Spleen (tissue), 11 donors: ENCODE results near the gene EXOC4. TPM values are rescaled to one million over a fixed set of nuclear protein-coding genes. Genes with fewer than 3 reads are reported as not detected.
"Not testable (repeated sequence)": the region's sequence is repeated elsewhere in the genome, so short reads cannot be mapped to it uniquely, and the experiment has no call there.

ENCODE experiments used
- DNase-seq: peaks from one replicate; pipeline ENCODE4 v3.0.0-alpha.2; 2020
- H3K27ac ChIP-seq, 8 donors: fragments of 200-600 bp; sonication (generic) in 7 of 8; 1 replicate in 4 of 8; 2 replicates in 4 of 8; pipeline versions ENCODE4 v1.5.0 to v1.8.0; 2016 to 2021; ENCODE audit warnings: inconsistent platforms in 4 of 8, mild to moderate bottlenecking in 4 of 8, moderate library complexity in 1 of 8
- H3K27me3 ChIP-seq, 7 donors: fragments of 200-600 bp; sonication (generic) in 6 of 7; replicated peaks in 1 of 7; 1 replicate in 4 of 7; 2 replicates in 3 of 7; pipeline versions ENCODE4 v1.5.0 to v1.8.0; 2016 to 2021; ENCODE audit warnings: inconsistent platforms in 3 of 7, mild to moderate bottlenecking in 1 of 7
- H3K36me3 ChIP-seq, 6 donors: fragments of 200-600 bp; sonication (generic) in 5 of 6; 1 replicate in 4 of 6; 2 replicates in 2 of 6; pipeline versions ENCODE4 v1.5.0 to v1.8.0; 2016 to 2021; ENCODE audit warnings: inconsistent platforms in 2 of 6
- H3K4me1 ChIP-seq, 6 donors: fragments of 200-600 bp; sonication (generic) in 5 of 6; 1 replicate in 3 of 6; 2 replicates in 3 of 6; pipeline versions ENCODE4 v1.5.0 to v1.8.0; 2016 to 2021; ENCODE audit warnings: inconsistent platforms in 3 of 6
- H3K4me3 ChIP-seq, 8 donors: fragments of 200-600 bp; sonication (generic) in 7 of 8; 1 replicate in 4 of 8; 2 replicates in 4 of 8; pipeline versions ENCODE4 v1.5.0 to v1.8.0; 2016 to 2021; ENCODE audit warnings: inconsistent platforms in 4 of 8, mild to moderate bottlenecking in 4 of 8, moderate library complexity in 2 of 8
- H3K9me3 ChIP-seq, 8 donors: fragments of 200-600 bp; sonication (generic) in 7 of 8; 1 replicate in 4 of 8; 2 replicates in 4 of 8; pipeline versions ENCODE4 v1.5.0 to v1.8.0; 2016 to 2021; ENCODE audit warnings: inconsistent platforms in 4 of 8
- CTCF ChIP-seq, 11 experiments: fragments of 200-600 bp in 7 of 11; fragments of 450-650 bp in 4 of 11; sonication (generic) in 4 of 11; IDR thresholded peaks in 8 of 11; conservative IDR thresholded peaks in 3 of 11; 1 replicate in 7 of 11; 2 replicates in 4 of 11; pipeline versions ENCODE4 v1.4.0 to v1.8.0; 2016 to 2021; ENCODE audit warnings: antibody characterized with exemption in 11 of 11, inconsistent platforms in 4 of 11, mild to moderate bottlenecking in 1 of 11
- POLR2A ChIP-seq, 3 donors: fragments of 450-650 bp; IDR thresholded peaks; one replicate each; pipeline ENCODE4 v1.5.1; 2017; ENCODE audit warnings: antibody characterized with exemption in 3 of 3, mild to moderate bottlenecking in 1 of 3
- POLR2AphosphoS5 ChIP-seq, 3 donors: sonication (generic); formaldehyde crosslinking; IDR thresholded peaks; one replicate each; pipeline ENCODE4 v1.5.1; 2017; ENCODE audit warnings: antibody characterized with exemption in 3 of 3
- WGBS, 5 donors: extraction: QIAGEN DNeasy Blood & Tissue Kit in 3 of 5; methylation state at CpG; one replicate each; pipeline versions ENCODE4 v1.1.5 to v1.1.7; 2013 to 2018; 5-methylcytosine and 5-hydroxymethylcytosine counted together
- intact Hi-C: fragments of 100-400 bp; cut with DNase I; formaldehyde crosslinking; loops from one replicate; pipeline ENCODE4 v1.15.0; 2023; ENCODE audit warnings: low total_unique reads
- polyA plus RNA-seq, 3 donors: library from polyadenylated mRNA; stranded (reverse); fragments of 200-250 nt; gene quantifications; one replicate each; pipeline ENCODE4 v1.2.1, GENCODE V29; 2013
- total RNA-seq, 7 donors: library from RNA; depleted of rRNA in 3 of 7; stranded (reverse); fragments of >200 nt in 3 of 7; fragmentation: NEBNext Ultra II Directional in 4 of 7; extraction: Animal tissue kit (Norgen Biotek cat#: 25700) in 4 of 7; gene quantifications; one replicate each; pipeline versions ENCODE4 v1.1.0 to v1.2.1, GENCODE V29; 2016 to 2021
- donor health status: healthy with polysubstance abuse.
- donor health status: DM: no; HTN: no; CAD: no; lungs with moderate emphysema.
- donor health status: DM: no; HTN: no; CAD: no.
- donor health status: Bipolar disorder and iron deficiency.
- donor health status: healthy.
- donor health status: DM: no; HTN: no; CAD: no.
- donor health status: DM: yes; HTN: yes; CAD: no.

Gene EXOC4
- total and polyA plus RNA-seq, 10 donors, result 14.1 to 138 (median 102) TPM

- H3K27me3 ChIP-seq, result no peaks in the 10 kb centered on the region
Observed at GRCh38 chr7:133274265-133274664, 21.4 kb downstream of the EXOC4 start.

GRCh38 chr7:133275008-133275407 is 22.1 kb downstream of the EXOC4 start:
- H3K4me3 ChIP-seq, result no peak overlapping the region
- TF ChIP-seq CTCF (IDR thresholded peaks at IDR 0.05 in 8 of 11, conservative IDR thresholded peaks at IDR 0.05 in 3 of 11) (no peak), POLR2A (IDR thresholded peaks at IDR 0.05) (no peak), POLR2AphosphoS5 (IDR thresholded peaks at IDR 0.05) (no peak)
- H3K9me3 ChIP-seq, result no peaks in the 10 kb centered on the region
- intact Hi-C loops, result no loop called here
- DNase-seq, result no peak
- H3K36me3 ChIP-seq, result peaks cover 0 to 61% (median 24%) of the 10 kb centered on the region in 6 donors
- no peak overlapping the region for H3K27ac ChIP-seq
- no peaks in the 10 kb centered on the region for H3K4me1 ChIP-seq
- WGBS, 5 donors, result 96 to 98% (median 97%) methylated on average over 8 of the region's 8 CpGs
- H3K27me3 ChIP-seq, result no peaks in the 10 kb centered on the region

More at GRCh38 chr7:133274265-133274664, 21.4 kb downstream of the EXOC4 start:
- DNase-seq, result no peak
- Histone ChIP-seq H3K9me3 (no peaks in the 10 kb centered on the region), H3K4me3 (no peak overlapping the region), H3K27ac (no peak overlapping the region), H3K4me1 (peaks cover 0 to under 1% (median 0%) of the 10 kb centered on the region in 6 donors), H3K36me3 (peaks cover 0 to 53% (median 24%) of the 10 kb centered on the region in 6 donors)
- WGBS, 5 donors, result 96 to 100% (median 100%) methylated on average over 1 of the region's 1 CpG
- TF ChIP-seq CTCF (IDR thresholded peaks at IDR 0.05 in 8 of 11, conservative IDR thresholded peaks at IDR 0.05 in 3 of 11) (no peak), POLR2A (IDR thresholded peaks at IDR 0.05) (no peak), POLR2AphosphoS5 (IDR thresholded peaks at IDR 0.05) (no peak)
- intact Hi-C loops, result no loop called here

DNA sequence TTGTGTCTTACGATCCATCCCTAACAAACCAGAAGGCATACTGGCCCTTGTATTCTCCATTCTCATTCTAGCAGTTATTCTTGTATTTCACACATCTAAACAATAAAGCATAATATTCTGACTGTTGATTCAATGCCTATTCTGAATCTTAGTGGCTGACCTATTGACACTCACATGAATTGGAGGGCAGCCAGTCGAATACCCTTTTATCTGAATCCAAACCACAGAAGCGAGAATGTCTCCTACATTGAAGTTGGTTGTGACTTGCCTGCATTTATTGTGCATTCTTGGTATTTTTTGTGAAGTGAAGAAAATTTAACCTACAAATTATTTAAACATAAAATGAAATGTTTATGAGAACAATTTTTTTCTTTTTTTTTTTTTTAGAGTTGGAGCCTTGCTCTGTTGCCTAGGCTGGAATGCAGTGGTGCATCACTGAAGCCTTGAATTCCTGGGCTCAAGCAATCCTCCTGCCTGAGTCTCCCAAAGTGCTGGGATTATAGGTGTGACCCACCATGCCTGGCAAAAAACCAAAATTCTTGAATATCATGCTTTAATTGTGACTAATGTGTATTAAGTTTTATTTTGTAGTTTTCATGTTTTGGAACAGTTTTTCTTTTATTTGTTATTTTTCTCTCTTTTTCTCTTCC is 22.7 kb downstream of the EXOC4 start:
- Histone ChIP-seq H3K4me3 (no peak overlapping the region), H3K9me3 (no peaks in the 10 kb centered on the region), H3K27ac (no peak overlapping the region), H3K4me1 (no peaks in the 10 kb centered on the region), H3K27me3 (no peaks in the 10 kb centered on the region), H3K36me3 (peaks cover 0 to 65% (median 24%) of the 10 kb centered on the region in 6 donors)
- intact Hi-C loops, result no loop called here
- WGBS, 5 donors, result 83 to 90% (median 88%) methylated on average over 3 of the region's 3 CpGs
- no peak for TF ChIP-seq CTCF (IDR thresholded peaks at IDR 0.05 in 8 of 11, conservative IDR thresholded peaks at IDR 0.05 in 3 of 11)
- no peak for TF ChIP-seq POLR2AphosphoS5 (IDR thresholded peaks at IDR 0.05)
- TF ChIP-seq POLR2A (IDR thresholded peaks at IDR 0.05), result no peak
- DNase-seq, result no peak

DNA sequence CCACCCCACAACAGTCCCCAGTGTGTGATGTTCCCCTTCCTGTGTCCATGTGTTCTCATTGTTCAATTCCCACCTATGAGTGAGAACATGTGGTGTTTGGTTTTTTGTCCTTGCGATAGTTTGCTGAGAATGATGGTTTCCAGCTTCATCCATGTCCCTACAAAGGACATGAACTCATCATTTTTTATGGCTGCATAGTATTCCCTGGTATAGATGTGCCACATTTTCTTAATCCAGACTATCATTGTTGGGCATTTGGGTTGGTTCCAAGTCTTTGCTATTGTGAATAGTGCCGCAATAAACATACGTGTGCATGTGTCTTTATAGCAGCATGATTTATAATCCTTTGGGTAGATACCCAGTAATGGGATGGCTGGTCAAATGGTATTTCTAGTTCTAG is 26.1 kb downstream of the EXOC4 start:
- DNase-seq, H3K27ac ChIP-seq, H3K4me3 ChIP-seq, H3K9me3 ChIP-seq, H3K4me1 ChIP-seq, intact Hi-C loops, H3K27me3 ChIP-seq: not testable (repeated sequence)
- WGBS, 5 donors, result 94 to 100% (median 99%) methylated on average over 2 to 3 of the region's 3 CpGs
- peaks cover 0 to 67% (median 24%) of the 10 kb centered on the region in 6 donors for H3K36me3 ChIP-seq
